ENCODE results near the gene CHCHD4.
"Not testable (repeated sequence)": the region's sequence is repeated elsewhere in the genome, so short reads cannot be mapped to it uniquely, and the experiment has no call there.

GRCh38 chr3:14075233-14075632, 49.4 kb downstream of the CHCHD4 start:
- not testable (repeated sequence) for TF ChIP-seq CTCF (IDR thresholded peaks at IDR 0.05); TAF1 (IDR thresholded peaks at IDR 0.05; ENCODE audit: borderline replicate concordance, low read depth, low read length); FOSL2 (IDR thresholded peaks at IDR 0.05; ENCODE audit: borderline replicate concordance, low read depth); POLR2AphosphoS5 (IDR thresholded peaks at IDR 0.05; ENCODE audit: low read depth, low read length); NRF1 (IDR thresholded peaks at IDR 0.05; ENCODE audit: low read depth, low read length); RFX5 (IDR thresholded peaks at IDR 0.05; ENCODE audit: low read length); EP300 (IDR thresholded peaks at IDR 0.05; ENCODE audit: borderline replicate concordance in 1 of 2, low read depth in 1 of 2, low read length in 1 of 2); NFIC (IDR thresholded peaks at IDR 0.05; ENCODE audit: borderline replicate concordance); SIN3A (IDR thresholded peaks at IDR 0.05; ENCODE audit: borderline replicate concordance, low read depth, low read length); RAD21 (IDR thresholded peaks at IDR 0.05; ENCODE audit: low read length)
- TF ChIP-seq, protein P1, sequence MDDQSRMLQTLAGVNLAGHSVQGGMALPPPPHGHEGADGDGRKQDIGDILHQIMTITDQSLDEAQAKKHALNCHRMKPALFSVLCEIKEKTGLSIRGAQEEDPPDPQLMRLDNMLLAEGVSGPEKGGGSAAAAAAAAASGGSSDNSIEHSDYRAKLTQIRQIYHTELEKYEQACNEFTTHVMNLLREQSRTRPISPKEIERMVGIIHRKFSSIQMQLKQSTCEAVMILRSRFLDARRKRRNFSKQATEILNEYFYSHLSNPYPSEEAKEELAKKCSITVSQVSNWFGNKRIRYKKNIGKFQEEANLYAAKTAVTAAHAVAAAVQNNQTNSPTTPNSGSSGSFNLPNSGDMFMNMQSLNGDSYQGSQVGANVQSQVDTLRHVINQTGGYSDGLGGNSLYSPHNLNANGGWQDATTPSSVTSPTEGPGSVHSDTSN (IDR thresholded peaks at IDR 0.05), result not testable (repeated sequence)
- TF ChIP-seq, protein P2, sequence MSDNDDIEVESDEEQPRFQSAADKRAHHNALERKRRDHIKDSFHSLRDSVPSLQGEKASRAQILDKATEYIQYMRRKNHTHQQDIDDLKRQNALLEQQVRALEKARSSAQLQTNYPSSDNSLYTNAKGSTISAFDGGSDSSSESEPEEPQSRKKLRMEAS (IDR thresholded peaks at IDR 0.05; ENCODE audit: low read depth), result not testable (repeated sequence)
